K562 (cell line): ENCODE results near the gene LMNTD2. TPM values are rescaled to one million over a fixed set of nuclear protein-coding genes. Genes with fewer than 3 reads are reported as not detected.

Experiments used
- ATF1 ChIP-seq, 2 experiments: fragments of 450-650 bp in 1 of 2; IDR thresholded peaks; 2 replicates each; pipeline ENCODE4 v1.6.1; 2016; ENCODE audit warnings: missing compliant biosample characterization in 1 of 2, missing genetic modification characterization in 1 of 2
- ATF7 ChIP-seq: fragments of 450-650 bp; IDR thresholded peaks from 2 replicates; pipeline ENCODE4 v1.7.1; 2014; ENCODE audit warnings: mild to moderate bottlenecking, moderate library complexity
- CCNT2 ChIP-seq: IDR thresholded peaks from 2 replicates; pipeline ENCODE4 v1.6.1; 2011; ENCODE audit warnings: borderline replicate concordance, low read depth, mild to moderate bottlenecking, moderate library complexity, mixed read lengths, low read length; ENCODE audit not compliant: insufficient read length; ENCODE audit errors: extremely low read depth
- CHCHD3 ChIP-seq: fragments of 250-450 bp; sonication (Bioruptor Pico); IDR thresholded peaks from 2 replicates; pipeline ENCODE4 v2.1.2; 2022; ENCODE audit warnings: mild to moderate bottlenecking
- ELF1 ChIP-seq: fragments of 200-800 bp; sonication (Bioruptor generic); IDR thresholded peaks from 2 replicates; pipeline ENCODE4 v1.6.1; 2016; ENCODE audit warnings: missing genetic modification characterization, missing compliant biosample characterization
- ESRRA ChIP-seq: fragments of 450-650 bp; IDR thresholded peaks from 2 replicates; pipeline ENCODE4 v1.6.1; 2014; ENCODE audit warnings: low read depth, mild to moderate bottlenecking, moderate library complexity, borderline replicate concordance
- FOS ChIP-seq: IDR thresholded peaks from 3 replicates; pipeline ENCODE4 v1.6.1; 2011; ENCODE audit not compliant: insufficient read length; ENCODE audit errors: extremely low read depth
- HCFC1 ChIP-seq: IDR thresholded peaks from 2 replicates; pipeline ENCODE4 v1.6.1; 2012; ENCODE audit warnings: low read depth, low read length, improper control_type of control experiment
- HDAC3 ChIP-seq: fragments of 450-650 bp; IDR thresholded peaks from 2 replicates; pipeline ENCODE4 v1.6.1; 2018; ENCODE audit warnings: borderline replicate concordance, mild to moderate bottlenecking, moderate library complexity; ENCODE audit not compliant: partially characterized antibody
- HMGN3 ChIP-seq: IDR thresholded peaks from 2 replicates; pipeline ENCODE4 v1.6.1; 2011; ENCODE audit warnings: borderline replicate concordance, low read depth, mild to moderate bottlenecking, mixed read lengths, low read length; ENCODE audit not compliant: insufficient read length; ENCODE audit errors: extremely low read depth
- HOXB6 ChIP-seq: fragments of 250-450 bp; sonication (Bioruptor Pico); IDR thresholded peaks from 2 replicates; pipeline ENCODE4 v1.5.1; 2022; ENCODE audit warnings: mild to moderate bottlenecking, borderline replicate concordance
- MBD2 ChIP-seq: sonication (generic); IDR thresholded peaks from 2 replicates; pipeline ENCODE4 v1.6.1; 2016; ENCODE audit warnings: low read depth, borderline replicate concordance
- MEIS2 ChIP-seq: fragments of 450-650 bp; IDR thresholded peaks from 2 replicates; pipeline ENCODE4 v1.6.1; 2014; ENCODE audit warnings: mild to moderate bottlenecking; ENCODE audit not compliant: partially characterized antibody
- SIN3B ChIP-seq: fragments of 450-650 bp; IDR thresholded peaks from 2 replicates; pipeline ENCODE4 v1.6.1; 2017; ENCODE audit warnings: low read depth, mild to moderate bottlenecking, moderate library complexity
- SREBF1 ChIP-seq: fragments of 150-350 bp; IDR thresholded peaks from 2 replicates; pipeline ENCODE4 v1.6.1; 2014; ENCODE audit warnings: antibody characterized with exemption, low read depth, low read length, borderline replicate concordance
- TAF1 ChIP-seq: IDR thresholded peaks from 2 replicates; pipeline ENCODE4 v1.6.1; 2011; ENCODE audit warnings: mild to moderate bottlenecking, low read length, moderate library complexity; ENCODE audit not compliant: insufficient read depth, control insufficient read depth, severe bottlenecking; ENCODE audit errors: extremely low read depth
- ZBTB7A ChIP-seq: IDR thresholded peaks from 2 replicates; pipeline ENCODE4 v1.6.1; 2011; ENCODE audit warnings: low read depth, mild to moderate bottlenecking, low read length, moderate library complexity, borderline replicate concordance; ENCODE audit not compliant: control insufficient read depth
- polyA plus RNA-seq, 8 experiments: library from polyadenylated mRNA; depleted of rRNA in 4 of 8; stranded (reverse) in 5 of 8; unstranded in 3 of 8; fragments of >200 nt; fragmentation: Nextera tagmentation in 2 of 8; fragmentation: Illumina TruSeq in 1 of 8; extraction: Ambion mirVana in 2 of 8; extraction: Trizol in 1 of 8; gene quantifications; 2 replicates each; pipeline versions ENCODE4 v1.2.1 to v1.2.3, GENCODE V29; 2011 to 2014; ENCODE audit warnings: inconsistent platforms in 1 of 8, missing spikeins in 1 of 8
- total RNA-seq, 7 experiments: library from RNA; depleted of rRNA in 6 of 7; stranded (reverse); fragments of >200 nt in 6 of 7; fragmentation: Illumina TruSeq in 2 of 7; extraction: Trizol in 2 of 7; gene quantifications; 2 replicates each; pipeline versions ENCODE4 v1.2.1 to v1.2.3, GENCODE V29; 2011 to 2021; ENCODE audit warnings: low replicate concordance in 1 of 7
- TF ChIP-seq, protein P1 (sequence below): sonication (generic); formaldehyde crosslinking; IDR thresholded peaks from 2 replicates; pipeline ENCODE4 v1.8.1; 2023; ENCODE audit warnings: mild to moderate bottlenecking, missing genetic modification reagents
- TF ChIP-seq, protein P2 (sequence below): fragments of 250-450 bp; sonication (Bioruptor Pico); IDR thresholded peaks from 2 replicates; pipeline ENCODE4 v1.5.0; 2021
- TF ChIP-seq, protein P3 (sequence below): fragments of 450-650 bp; IDR thresholded peaks from 2 replicates; pipeline ENCODE4 v1.6.1; 2016; ENCODE audit warnings: mild to moderate bottlenecking

Gene LMNTD2
- total and polyA plus RNA-seq, 9 of the 15 experiments (the other 6 are each of a cell fraction or from before 2014, with no cell fraction given), result 0.48 to 4.2 (median 1.5) TPM; not detected in 3

DNA sequence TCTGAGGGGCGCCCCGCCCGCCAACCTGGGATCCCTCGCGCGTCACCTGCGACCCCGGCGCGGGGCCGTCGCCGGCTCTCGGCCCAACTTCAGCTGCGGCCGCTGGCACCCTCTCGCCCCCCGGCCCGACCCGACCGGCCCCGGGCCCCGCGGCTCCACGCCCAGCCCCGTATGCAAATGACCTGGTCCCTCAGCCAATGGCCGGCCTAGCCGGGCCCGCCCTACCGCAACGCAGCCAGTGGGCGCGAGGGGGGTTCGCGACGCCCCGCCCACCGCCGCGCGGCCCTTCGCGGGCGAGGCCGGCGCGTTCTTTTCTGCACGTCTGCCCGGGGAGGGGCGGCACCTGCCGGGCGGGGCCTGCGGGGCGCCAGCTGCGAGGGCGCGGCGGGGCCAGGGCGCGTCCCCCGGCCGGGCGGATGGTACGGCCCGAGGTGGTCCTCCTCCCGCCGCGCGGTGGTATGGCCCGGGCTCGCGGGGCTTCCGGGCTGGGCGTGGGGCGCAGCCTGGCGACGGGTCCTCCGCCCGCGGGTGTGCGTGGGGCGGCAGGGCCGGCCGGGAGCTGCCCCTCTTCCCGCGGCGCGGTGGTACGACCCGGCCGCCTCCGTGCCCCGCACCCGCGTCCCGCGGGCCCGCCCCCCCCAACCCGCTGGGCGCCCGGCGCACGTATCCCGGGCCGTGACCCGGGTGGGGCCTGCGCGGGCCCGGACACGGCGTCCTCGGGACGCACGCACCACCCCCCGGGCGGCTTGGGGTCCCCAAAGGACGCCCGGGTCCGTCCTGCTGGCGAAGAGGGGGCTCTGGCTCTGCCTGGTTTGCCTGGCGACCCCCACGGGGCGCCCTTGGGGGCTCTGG, 8.0 kb upstream of the LMNTD2 start (continued):
- TF ChIP-seq, protein P1, sequence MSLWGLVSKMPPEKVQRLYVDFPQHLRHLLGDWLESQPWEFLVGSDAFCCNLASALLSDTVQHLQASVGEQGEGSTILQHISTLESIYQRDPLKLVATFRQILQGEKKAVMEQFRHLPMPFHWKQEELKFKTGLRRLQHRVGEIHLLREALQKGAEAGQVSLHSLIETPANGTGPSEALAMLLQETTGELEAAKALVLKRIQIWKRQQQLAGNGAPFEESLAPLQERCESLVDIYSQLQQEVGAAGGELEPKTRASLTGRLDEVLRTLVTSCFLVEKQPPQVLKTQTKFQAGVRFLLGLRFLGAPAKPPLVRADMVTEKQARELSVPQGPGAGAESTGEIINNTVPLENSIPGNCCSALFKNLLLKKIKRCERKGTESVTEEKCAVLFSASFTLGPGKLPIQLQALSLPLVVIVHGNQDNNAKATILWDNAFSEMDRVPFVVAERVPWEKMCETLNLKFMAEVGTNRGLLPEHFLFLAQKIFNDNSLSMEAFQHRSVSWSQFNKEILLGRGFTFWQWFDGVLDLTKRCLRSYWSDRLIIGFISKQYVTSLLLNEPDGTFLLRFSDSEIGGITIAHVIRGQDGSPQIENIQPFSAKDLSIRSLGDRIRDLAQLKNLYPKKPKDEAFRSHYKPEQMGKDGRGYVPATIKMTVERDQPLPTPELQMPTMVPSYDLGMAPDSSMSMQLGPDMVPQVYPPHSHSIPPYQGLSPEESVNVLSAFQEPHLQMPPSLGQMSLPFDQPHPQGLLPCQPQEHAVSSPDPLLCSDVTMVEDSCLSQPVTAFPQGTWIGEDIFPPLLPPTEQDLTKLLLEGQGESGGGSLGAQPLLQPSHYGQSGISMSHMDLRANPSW, result 0 out of 2 replicates have a peak, but pooled peaks have one; percentile 31
- peak; percentile 46 for TF ChIP-seq HMGN3
- peak; percentile 61; the same call in 1 of the 2 replicates for TF ChIP-seq SIN3B
- TF ChIP-seq HDAC3, result no peak
- TF ChIP-seq ELF1 (tag), result peak; percentile 73
- TF ChIP-seq FOS, result peak; percentile 75
- TF ChIP-seq, protein P2, sequence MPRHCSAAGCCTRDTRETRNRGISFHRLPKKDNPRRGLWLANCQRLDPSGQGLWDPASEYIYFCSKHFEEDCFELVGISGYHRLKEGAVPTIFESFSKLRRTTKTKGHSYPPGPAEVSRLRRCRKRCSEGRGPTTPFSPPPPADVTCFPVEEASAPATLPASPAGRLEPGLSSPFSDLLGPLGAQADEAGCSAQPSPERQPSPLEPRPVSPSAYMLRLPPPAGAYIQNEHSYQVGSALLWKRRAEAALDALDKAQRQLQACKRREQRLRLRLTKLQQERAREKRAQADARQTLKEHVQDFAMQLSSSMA (CRISPR knock-in tag), result 0 out of 2 replicates have a peak, but pooled peaks have one; percentile 9
- TF ChIP-seq HOXB6, result no peak
- TF ChIP-seq, protein P3, sequence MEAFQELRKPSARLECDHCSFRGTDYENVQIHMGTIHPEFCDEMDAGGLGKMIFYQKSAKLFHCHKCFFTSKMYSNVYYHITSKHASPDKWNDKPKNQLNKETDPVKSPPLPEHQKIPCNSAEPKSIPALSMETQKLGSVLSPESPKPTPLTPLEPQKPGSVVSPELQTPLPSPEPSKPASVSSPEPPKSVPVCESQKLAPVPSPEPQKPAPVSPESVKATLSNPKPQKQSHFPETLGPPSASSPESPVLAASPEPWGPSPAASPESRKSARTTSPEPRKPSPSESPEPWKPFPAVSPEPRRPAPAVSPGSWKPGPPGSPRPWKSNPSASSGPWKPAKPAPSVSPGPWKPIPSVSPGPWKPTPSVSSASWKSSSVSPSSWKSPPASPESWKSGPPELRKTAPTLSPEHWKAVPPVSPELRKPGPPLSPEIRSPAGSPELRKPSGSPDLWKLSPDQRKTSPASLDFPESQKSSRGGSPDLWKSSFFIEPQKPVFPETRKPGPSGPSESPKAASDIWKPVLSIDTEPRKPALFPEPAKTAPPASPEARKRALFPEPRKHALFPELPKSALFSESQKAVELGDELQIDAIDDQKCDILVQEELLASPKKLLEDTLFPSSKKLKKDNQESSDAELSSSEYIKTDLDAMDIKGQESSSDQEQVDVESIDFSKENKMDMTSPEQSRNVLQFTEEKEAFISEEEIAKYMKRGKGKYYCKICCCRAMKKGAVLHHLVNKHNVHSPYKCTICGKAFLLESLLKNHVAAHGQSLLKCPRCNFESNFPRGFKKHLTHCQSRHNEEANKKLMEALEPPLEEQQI, result no peak
- peak; percentile 58; the same call in 1 of the 2 replicates for TF ChIP-seq MBD2
- peak; percentile 79; the same call in 1 of the 2 replicates for TF ChIP-seq SREBF1
- TF ChIP-seq ZBTB7A, result peak; percentile 92
- TF ChIP-seq CHCHD3 (CRISPR knock-in tag), result no peak
- TF ChIP-seq TAF1, result peak; percentile 27
- TF ChIP-seq ATF7, result peak; percentile 98
- no peak for TF ChIP-seq MEIS2
- peak; percentile 94 for TF ChIP-seq CCNT2
- peak; percentile 9 for TF ChIP-seq HCFC1
- peak; percentile 36; the same call in 1 of the 2 replicates for TF ChIP-seq ATF1 (CRISPR knock-in tag; IDR thresholded peaks at IDR 0.05)
- no peak for TF ChIP-seq ATF1 (tag; IDR thresholded peaks at IDR 0.05)
- peak; percentile 58; the same call in 1 of the 2 replicates for TF ChIP-seq ESRRA
